CD4-positive, alpha-beta T cell treated with Interleukin-15 for 1 hour (primary cell): ENCODE measurements around the gene CGB3.

Source experiments
- DNase-seq: peaks from one replicate; pipeline ENCODE4 v3.0.0-alpha.2; 2020

Gene CGB3

GRCh38 chr19:49014870-49015255 lies 9.3 kb downstream of the CGB3 start:
- DNase-seq: no peak

DNA sequence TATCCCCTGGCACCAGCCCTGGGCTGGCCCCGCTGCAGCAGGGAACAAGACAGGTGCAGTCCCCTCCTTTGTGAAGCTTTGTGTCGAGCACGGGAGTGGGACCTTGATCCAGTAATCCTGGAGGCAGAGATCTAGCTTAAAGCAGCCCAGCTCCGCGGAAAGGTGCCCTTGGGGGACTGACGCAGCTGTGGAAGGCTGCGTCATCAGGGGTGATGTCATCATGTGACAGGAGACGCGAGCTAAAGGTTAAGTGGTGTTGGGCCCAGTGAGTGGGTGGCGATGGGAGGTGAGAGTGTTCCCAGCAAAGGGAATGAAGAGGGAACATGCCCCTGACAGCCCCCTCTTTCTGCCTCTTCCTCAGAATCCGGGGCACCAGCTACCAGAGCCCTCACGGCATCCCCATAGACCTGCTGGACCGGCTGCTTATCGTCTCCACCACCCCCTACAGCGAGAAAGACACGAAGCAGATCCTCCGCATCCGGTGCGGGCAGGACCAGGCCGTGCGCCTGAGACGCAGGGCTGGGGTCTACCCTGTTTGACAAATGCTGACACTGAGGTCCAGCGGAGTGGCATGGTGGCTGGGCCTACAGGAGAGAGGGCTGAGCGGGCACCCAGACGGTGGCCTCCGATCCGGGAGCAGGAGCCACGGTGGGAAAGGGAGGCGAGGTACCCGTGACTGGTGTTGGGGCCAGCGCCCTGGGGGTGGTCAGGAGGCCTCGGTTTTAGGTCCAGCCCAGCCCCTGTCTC lies 9.8 kb downstream of the CGB3 start:
- DNase-seq: no peak

DNA sequence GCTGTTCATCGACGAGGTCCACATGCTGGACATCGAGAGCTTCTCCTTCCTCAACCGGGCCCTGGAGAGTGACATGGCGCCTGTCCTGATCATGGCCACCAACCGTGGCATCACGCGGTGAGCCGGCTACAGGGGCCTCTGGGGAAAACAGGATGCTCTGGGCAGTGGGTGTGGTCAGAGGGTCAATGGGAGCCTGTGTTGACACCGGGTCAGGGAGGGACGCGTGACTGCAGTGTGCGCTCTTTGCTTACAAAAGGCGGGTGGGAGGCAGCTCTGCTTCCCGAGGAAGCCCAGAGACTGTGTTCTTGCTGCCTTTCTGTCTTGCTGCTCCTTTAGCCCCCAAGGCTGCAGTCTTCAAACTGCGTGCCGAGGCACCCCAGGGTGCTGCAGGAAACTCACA lies 12.9 kb downstream of the CGB3 start:
- no peak for DNase-seq

DNA sequence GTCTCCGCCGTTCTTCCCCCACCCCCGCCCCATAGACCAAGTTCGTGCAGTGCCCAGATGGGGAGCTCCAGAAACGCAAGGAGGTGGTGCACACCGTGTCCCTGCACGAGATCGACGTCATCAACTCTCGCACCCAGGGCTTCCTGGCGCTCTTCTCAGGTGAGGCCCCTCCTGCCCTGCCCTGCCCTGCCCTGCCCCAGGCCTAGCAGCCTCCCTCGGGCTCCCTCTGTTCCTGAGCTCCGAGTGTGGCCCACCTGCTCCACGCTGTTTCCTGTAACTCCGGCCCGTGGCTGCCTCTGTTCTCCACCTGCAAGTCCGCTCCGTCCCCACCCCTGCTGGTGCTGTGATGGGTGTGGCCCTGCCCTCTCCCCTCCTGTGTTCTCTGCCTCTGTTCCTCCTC lies 13.7 kb downstream of the CGB3 start:
- DNase-seq: no peak

- DNase-seq: no peak
Observed at GRCh38 chr19:49009828-49010227, 14.3 kb downstream of the CGB3 start.

DNA sequence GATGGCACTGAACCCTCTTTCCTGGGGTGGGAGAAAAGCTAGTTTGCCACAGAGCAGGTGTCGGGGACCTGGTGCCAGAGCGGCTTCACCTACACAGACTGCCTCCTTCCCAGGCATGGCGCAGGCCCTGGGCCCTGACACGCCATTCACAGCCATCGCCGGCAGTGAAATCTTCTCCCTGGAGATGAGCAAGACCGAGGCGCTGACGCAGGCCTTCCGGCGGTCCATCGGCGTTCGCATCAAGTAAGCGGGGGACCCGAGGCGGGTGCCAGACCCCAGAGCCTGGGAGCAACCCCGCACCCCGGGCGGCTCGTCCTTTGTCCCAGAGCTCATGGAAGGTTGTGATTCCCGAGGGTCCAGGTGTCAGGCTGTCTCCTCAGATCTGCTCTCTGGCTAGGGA lies 17.2 kb downstream of the CGB3 start:
- DNase-seq: no peak

DNA sequence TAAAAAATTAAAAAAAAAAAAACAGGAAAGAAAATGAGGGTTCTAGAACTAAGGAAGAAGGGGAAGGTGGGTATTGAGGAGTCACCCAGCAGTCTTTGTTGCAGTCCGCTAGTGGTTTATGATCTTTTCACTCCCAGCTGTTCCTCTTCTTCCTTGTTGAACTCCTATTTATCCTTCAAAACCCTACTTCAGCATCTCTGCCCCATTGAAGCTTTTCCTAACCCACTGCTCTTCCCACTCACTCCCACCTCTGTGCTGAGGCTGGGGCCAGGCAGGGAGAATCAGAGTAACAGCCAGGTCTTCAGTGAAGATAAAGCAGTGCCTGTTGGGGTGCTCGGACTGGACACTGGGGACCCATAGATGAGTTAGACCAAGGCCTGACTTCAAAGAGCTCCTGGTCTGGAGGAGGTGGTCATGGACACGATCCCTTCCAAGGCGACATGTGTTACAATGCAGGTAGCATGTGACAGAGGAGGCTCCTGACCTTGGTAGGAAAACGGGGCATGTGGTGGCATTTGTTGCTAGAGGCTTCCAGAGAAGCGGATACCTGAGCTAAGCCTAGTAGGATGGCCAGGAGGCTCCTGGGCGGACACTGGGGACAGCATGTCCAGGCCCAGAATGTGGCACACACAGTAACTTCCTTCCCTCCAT lies 19.0 kb downstream of the CGB3 start:
- no peak for DNase-seq

GRCh38 chr19:49004133-49004532 lies 20.0 kb downstream of the CGB3 start:
- DNase-seq: no peak

DNA sequence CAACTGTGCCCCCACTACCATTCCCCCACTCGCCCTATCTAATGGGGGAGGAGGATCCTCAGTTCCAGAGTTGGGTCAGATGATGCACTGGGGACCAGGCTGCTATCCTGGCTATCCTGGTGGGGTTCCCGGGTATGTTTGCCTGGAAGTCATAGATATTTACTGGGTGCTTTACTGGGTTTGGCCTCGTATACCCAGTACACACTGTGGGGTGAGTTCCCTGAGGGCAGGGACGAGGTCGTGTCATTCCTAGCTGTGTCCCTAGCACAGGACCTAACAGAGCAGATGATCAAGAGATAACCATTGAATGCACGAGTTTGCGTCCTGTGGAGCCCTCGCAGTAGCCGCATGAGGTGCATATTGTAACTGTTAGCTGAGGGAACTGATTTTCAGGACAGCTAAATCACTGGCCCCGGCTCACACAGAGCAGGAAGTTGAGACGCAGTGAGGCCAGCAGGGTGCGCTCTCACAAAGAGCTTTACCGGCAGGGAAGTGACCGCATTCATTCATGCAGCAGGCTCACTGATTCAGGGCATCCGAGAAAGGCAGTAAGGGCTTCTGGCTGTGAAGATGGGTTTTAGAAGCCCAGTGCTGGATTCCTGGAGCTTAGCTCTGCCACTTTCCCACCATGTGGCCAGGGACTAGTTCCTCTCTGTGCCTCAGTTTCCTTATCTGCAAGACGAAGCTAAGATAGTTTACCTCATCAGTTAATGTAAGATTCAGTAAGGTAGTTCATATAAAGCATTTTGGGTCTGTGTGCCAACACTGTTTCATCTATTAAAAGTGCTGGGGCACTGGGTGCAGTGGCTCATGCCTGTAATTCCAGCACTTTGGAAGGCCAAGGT lies 24.4 kb downstream of the CGB3 start:
- DNase-seq: peak; percentile 68

DNA sequence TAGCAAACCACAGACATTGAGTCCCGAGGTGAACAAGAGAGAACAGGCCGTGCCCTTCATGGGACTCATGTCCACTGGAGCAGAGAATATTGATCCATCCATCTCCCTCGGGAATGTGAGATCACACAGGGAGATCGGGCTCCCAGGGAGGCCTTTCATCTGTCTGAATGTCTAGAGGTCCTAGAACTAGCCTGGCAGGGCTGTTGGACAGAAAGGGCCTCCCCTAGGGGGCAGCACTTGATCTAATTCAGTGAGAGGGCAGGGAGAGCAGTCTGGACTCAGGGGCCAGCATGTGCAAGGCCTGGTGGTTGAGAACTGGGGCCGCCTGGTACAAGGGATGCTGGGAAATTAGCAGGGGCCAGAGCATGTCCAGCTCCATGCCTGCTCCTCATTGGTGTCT lies 26.2 kb downstream of the CGB3 start:
- DNase-seq: peak; percentile 38

- DNase-seq: no peak
Observed at GRCh38 chr19:48994035-48994386, 30.1 kb downstream of the CGB3 start.

DNA sequence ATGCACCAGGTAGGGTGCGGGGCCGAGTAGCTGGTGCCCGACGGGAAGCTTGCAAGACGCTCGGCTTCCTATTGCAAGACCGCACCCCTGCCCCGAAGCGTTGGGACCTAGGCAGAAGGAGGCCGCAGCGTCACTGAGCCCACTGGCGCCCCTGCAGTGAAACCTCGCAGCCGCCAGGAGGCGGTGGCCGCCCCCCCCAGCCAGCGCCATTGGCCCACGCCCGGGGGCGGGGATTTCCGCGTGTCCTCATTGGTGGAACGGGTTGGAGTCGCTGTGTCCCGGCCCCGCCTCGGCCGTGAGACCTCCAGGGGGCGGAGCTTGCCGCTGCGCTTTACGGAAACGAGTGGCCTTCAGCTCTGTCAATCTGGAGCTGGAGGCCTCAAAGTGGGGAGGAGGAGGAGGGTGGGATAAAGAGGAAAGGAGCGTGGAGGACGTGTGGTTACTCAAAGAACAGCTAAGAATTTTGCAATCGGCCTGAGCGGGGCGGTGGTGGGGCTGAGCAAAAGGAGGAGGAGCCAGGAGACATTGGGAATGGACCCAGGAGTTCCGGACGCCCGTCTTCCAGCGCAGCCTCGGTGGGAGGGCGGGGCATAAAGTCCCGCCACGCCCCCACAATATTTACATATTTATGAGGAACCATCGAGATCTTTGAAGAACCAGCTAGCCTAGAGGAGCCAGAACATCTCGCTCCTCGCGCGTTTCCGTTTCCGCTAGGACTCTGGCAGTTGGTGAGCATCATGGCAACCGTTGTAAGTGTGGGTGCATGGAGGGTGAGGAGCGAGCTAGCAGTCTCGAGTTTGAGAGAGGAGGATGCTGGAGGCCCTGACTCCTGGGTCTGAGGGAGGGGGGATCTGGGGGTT lies 30.7 kb downstream of the CGB3 start, which contains the start of the genes GYS1 and RUVBL2:
Gene GYS1 (minus strand): TSS at position 135 of the 860 bp plus-strand sequence. CDS start 197 bp downstream, outside the sequence.
Gene RUVBL2 (plus strand): TSS at position 713 of the 860 bp plus-strand sequence. CDS start 25 bp downstream, at position 738.
- DNase-seq: peak; percentile 100

DNA sequence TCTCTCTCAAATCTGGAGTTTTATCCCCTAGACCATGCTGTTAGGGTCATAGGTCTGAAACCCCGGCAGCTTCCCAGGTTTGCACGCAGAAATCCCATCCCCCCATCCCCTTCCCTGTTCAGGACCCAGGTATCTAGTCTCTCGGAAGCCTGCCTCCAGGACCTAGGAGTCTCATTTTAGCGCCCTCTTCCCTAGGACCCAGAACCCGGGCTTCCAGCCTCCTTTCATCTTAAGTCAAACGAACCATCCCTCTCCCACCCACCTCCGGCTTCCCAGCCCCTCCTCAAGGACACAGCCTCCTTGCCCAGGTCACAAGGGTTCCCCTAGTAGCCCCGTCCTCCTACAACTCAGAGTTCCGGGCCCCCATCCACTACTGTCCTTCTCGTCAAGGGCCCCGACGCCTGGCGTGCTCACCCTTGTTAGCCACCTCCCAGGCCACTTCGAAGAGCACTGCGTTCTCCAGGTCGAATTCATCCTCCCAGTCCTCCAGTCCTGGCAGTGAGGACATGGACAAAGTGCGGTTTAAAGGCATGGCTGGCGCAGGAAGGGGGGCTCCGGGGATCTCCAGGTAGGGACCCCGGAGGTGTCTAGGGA lies 31.5 kb downstream of the CGB3 start:
- DNase-seq: no peak

GRCh38 chr19:48991873-48992580 lies 32.1 kb downstream of the CGB3 start:
- DNase-seq: peak; percentile 43

DNA sequence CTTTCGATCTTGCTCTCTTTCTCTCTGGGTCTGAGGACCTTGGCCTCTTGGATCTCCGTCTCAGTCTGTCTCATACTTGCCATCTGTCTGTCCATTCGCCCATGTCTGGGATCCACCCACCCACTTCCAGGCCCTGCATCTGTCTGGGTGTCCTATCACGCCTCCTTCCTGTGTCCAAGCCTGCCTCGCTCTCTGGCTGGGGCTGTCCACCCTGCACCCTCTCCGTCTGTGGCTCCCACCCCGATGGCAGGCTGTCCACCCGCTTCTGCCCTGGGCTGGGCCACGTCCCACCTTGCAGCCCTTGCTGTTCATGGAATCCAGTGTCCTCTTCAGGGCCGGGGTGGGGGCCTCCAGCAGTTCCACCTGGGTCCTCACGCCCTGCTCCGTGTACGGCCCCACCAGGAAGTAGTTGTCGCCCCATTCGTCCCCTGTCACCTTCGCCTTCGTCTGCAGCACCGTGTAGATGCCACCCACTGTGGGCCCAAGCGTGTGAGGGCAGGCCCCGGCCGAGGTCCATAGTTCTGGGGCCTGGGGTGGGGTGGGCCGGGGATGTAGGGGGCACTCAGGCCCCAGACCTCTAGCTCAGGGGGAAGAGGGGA lies 33.0 kb downstream of the CGB3 start:
- no peak for DNase-seq

- no peak for DNase-seq
Observed at GRCh38 chr19:48990400-48990799, 33.7 kb downstream of the CGB3 start.

GRCh38 chr19:48989701-48990291 lies 34.3 kb downstream of the CGB3 start:
- DNase-seq: no peak

DNA sequence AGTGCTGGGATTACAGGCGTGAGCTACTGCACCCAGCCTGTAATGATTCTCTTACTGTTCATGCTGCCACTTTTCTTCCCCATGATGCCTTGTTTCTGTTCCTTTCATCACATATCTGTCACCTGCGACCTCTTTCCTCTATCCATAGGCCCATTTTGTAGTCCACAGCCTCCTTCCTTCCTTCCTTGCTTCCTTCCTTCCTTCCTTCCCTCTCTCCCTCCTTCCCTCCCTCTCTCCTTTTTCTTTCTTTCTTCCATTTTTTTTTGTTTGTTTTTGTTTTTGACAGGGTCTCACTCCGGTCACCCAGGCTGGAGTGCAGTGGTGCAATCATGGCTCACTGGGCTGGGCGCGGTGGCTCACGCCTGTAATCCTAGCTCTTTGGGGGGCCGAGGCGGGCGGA lies 35.3 kb downstream of the CGB3 start:
- DNase-seq: no peak

- DNase-seq: no peak
Observed at GRCh38 chr19:48988286-48988685, 35.8 kb downstream of the CGB3 start.

DNA sequence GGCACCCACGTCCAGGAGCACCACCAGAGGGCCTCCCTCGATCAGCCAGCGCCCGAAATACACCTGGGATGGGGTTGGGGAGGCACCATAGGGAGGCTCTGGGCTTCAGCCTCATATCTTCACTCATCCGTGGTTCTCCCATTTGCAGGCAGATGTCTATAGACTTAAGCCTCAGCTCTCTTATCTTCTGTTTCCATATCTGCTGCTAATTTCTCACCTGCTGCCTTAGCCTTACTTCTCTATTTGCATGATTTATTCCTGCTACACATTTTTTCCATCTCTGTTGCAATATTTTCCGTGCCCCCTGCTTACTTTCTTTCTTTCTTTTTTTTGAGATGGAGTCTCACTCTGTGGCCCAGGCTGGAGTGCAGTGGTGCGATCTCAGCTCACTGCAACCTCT lies 36.8 kb downstream of the CGB3 start:
- DNase-seq: no peak

DNA sequence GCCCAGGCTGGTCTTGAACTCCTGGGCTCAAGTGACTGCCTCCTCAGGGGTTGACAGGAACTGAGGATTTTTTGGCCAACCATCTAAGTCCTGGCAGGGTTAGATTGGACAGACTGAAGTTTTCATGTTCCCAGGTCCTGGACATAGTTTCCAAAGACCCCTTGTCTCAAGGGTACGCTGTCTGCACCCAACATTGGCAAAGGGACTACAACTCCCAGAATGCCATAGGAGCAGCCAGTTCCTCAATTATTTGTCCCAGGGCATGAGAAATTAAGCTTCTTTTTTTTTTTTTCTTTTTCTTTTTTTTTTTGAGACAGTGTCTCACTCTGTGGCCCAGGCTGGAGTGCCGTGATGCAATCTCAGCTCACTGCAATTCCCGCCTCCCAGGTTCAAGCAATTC lies 37.9 kb downstream of the CGB3 start:
- DNase-seq: no peak
